BLaER1 (cell line): Measurements from ENCODE around the gene SYT12.

Source experiments
- H3K27ac ChIP-seq: shearing (Covaris generic); formaldehyde crosslinking; 2 replicates; pipeline ENCODE4 v1.8.1; 2022
- H3K27me3 ChIP-seq: shearing (Covaris generic); formaldehyde crosslinking; 2 replicates; pipeline ENCODE4 v1.8.1; 2022
- H3K36me3 ChIP-seq: shearing (Covaris generic); formaldehyde crosslinking; 2 replicates; pipeline ENCODE4 v1.8.1; 2022
- H3K4me1 ChIP-seq: shearing (Covaris generic); formaldehyde crosslinking; 2 replicates; pipeline ENCODE4 v1.8.1; 2022
- H3K4me2 ChIP-seq: shearing (Covaris generic); formaldehyde crosslinking; 2 replicates; pipeline ENCODE4 v1.8.1; 2022
- H3K4me3 ChIP-seq: shearing (Covaris generic); formaldehyde crosslinking; 2 replicates; pipeline ENCODE4 v1.8.1; 2022
- H3K9ac ChIP-seq: shearing (Covaris generic); formaldehyde crosslinking; 2 replicates; pipeline ENCODE4 v1.8.1; 2022
- H3K9me3 ChIP-seq: shearing (Covaris generic); formaldehyde crosslinking; 2 replicates; pipeline ENCODE4 v1.8.1; 2022
- H4K20me1 ChIP-seq: shearing (Covaris generic); formaldehyde crosslinking; 2 replicates; pipeline ENCODE4 v1.8.1; 2022
- Cebpa-rat ChIP-seq: shearing (Covaris generic); IDR thresholded peaks from 2 replicates; pipeline ENCODE4 v1.8.1; 2022

SYT12 gene

GRCh38 chr11:67040147-67040546, 17.2 kb downstream of the SYT12 start:
- peaks cover 24% of the 10 kb centered on the region for H3K4me1 ChIP-seq
- H3K4me3 ChIP-seq = no peak overlapping the region
- TF ChIP-seq Cebpa-rat = no peak
- H3K27ac ChIP-seq = no peak overlapping the region
- peaks cover 9% of the 10 kb centered on the region; the same call in 1 of the 2 replicates for H4K20me1 ChIP-seq
- H3K9me3 ChIP-seq = no peaks in the 10 kb centered on the region
- no peak overlapping the region for H3K9ac ChIP-seq
- no peak overlapping the region for H3K4me2 ChIP-seq
- peaks cover 5% of the 10 kb centered on the region; the same call in 1 of the 2 replicates for H3K27me3 ChIP-seq
- H3K36me3 ChIP-seq = no peaks in the 10 kb centered on the region

GRCh38 chr11:67041602-67042001, 18.7 kb downstream of the SYT12 start:
- Histone ChIP-seq H3K36me3 (no peaks in the 10 kb centered on the region), H3K4me1 (peaks cover 24% of the 10 kb centered on the region), H3K9me3 (no peaks in the 10 kb centered on the region), H3K9ac (no peak overlapping the region), H3K4me2 (no peak overlapping the region), H3K4me3 (no peak overlapping the region), H3K27ac (no peak overlapping the region), H4K20me1 (peaks cover 9% of the 10 kb centered on the region; the same call in 1 of the 2 replicates), H3K27me3 (peaks cover 5% of the 10 kb centered on the region; the same call in 1 of the 2 replicates)
- no peak for TF ChIP-seq Cebpa-rat

GRCh38 chr11:67043572-67044349, 20.8 kb downstream of the SYT12 start:
- H4K20me1 ChIP-seq = peaks cover 9% of the 10 kb centered on the region; the same call in 1 of the 2 replicates
- TF ChIP-seq Cebpa-rat = no peak
- no peak overlapping the region for H3K4me3 ChIP-seq
- no peak overlapping the region for H3K9ac ChIP-seq
- H3K36me3 ChIP-seq = no peaks in the 10 kb centered on the region
- peaks cover 25% of the 10 kb centered on the region for H3K4me1 ChIP-seq
- peak overlapping the region; percentile 82; the same call in 1 of the 2 replicates for H3K4me2 ChIP-seq
- H3K9me3 ChIP-seq = no peaks in the 10 kb centered on the region
- no peak overlapping the region for H3K27ac ChIP-seq
- peaks cover 5% of the 10 kb centered on the region; the same call in 1 of the 2 replicates for H3K27me3 ChIP-seq

- Histone ChIP-seq H3K36me3 (no peaks in the 10 kb centered on the region), H3K9me3 (no peaks in the 10 kb centered on the region), H3K27me3 (peaks cover 5% of the 10 kb centered on the region; the same call in 1 of the 2 replicates), H3K27ac (no peak overlapping the region), H3K4me3 (no peak overlapping the region), H4K20me1 (peaks cover 9% of the 10 kb centered on the region; the same call in 1 of the 2 replicates), H3K4me1 (peaks cover 33% of the 10 kb centered on the region), H3K4me2 (no peak overlapping the region), H3K9ac (no peak overlapping the region)
- no peak for TF ChIP-seq Cebpa-rat
Measured at GRCh38 chr11:67044496-67044895, 21.6 kb downstream of the SYT12 start.

- Histone ChIP-seq H3K4me1 (peaks cover 35% of the 10 kb centered on the region), H3K36me3 (no peaks in the 10 kb centered on the region), H3K9me3 (no peaks in the 10 kb centered on the region), H3K4me2 (no peak overlapping the region), H4K20me1 (peaks cover 9% of the 10 kb centered on the region; the same call in 1 of the 2 replicates), H3K4me3 (no peak overlapping the region), H3K27ac (no peak overlapping the region), H3K27me3 (peaks cover 5% of the 10 kb centered on the region; the same call in 1 of the 2 replicates), H3K9ac (no peak overlapping the region)
- TF ChIP-seq Cebpa-rat = no peak
Measured at GRCh38 chr11:67045314-67045713, 22.4 kb downstream of the SYT12 start.

- H3K4me3 ChIP-seq = no peak overlapping the region
- no peak for TF ChIP-seq Cebpa-rat
- H3K9me3 ChIP-seq = no peaks in the 10 kb centered on the region
- peak overlapping the region; percentile 19; the same call in 1 of the 2 replicates for H3K27ac ChIP-seq
- H4K20me1 ChIP-seq = 0 out of 2 replicates have a peak, but pooled peaks cover 2% of the 10 kb centered on the region
- H3K4me2 ChIP-seq = 0 out of 2 replicates have a peak overlapping the region, but pooled peaks have one; percentile 32
- no peaks in the 10 kb centered on the region for H3K27me3 ChIP-seq
- H3K36me3 ChIP-seq = no peaks in the 10 kb centered on the region
- no peak overlapping the region for H3K9ac ChIP-seq
- H3K4me1 ChIP-seq = peaks cover 20% of the 10 kb centered on the region
Measured at GRCh38 chr11:67048515-67049130, 25.7 kb downstream of the SYT12 start.

- Histone ChIP-seq H3K9me3 (no peaks in the 10 kb centered on the region), H3K4me1 (peaks cover 25% of the 10 kb centered on the region), H4K20me1 (no peaks in the 10 kb centered on the region), H3K27ac (no peak overlapping the region), H3K9ac (no peak overlapping the region), H3K4me2 (no peak overlapping the region), H3K36me3 (no peaks in the 10 kb centered on the region), H3K27me3 (no peaks in the 10 kb centered on the region), H3K4me3 (no peak overlapping the region)
- no peak for TF ChIP-seq Cebpa-rat
Measured at GRCh38 chr11:67050139-67050538, 27.2 kb downstream of the SYT12 start.

- no peak overlapping the region for H3K27ac ChIP-seq
- H3K4me1 ChIP-seq = peaks cover 29% of the 10 kb centered on the region
- no peaks in the 10 kb centered on the region for H3K9me3 ChIP-seq
- H3K27me3 ChIP-seq = no peaks in the 10 kb centered on the region
- no peaks in the 10 kb centered on the region for H4K20me1 ChIP-seq
- no peak overlapping the region for H3K4me2 ChIP-seq
- no peak overlapping the region for H3K9ac ChIP-seq
- no peaks in the 10 kb centered on the region for H3K36me3 ChIP-seq
- no peak overlapping the region for H3K4me3 ChIP-seq
- no peak for TF ChIP-seq Cebpa-rat
Measured at GRCh38 chr11:67051180-67051893, 28.4 kb downstream of the SYT12 start.

GRCh38 chr11:67051945-67052488, 29.1 kb downstream of the SYT12 start:
- no peaks in the 10 kb centered on the region for H4K20me1 ChIP-seq
- H3K36me3 ChIP-seq = no peaks in the 10 kb centered on the region
- no peaks in the 10 kb centered on the region for H3K9me3 ChIP-seq
- H3K4me3 ChIP-seq = no peak overlapping the region
- no peak overlapping the region for H3K27ac ChIP-seq
- H3K9ac ChIP-seq = no peak overlapping the region
- H3K4me2 ChIP-seq = no peak overlapping the region
- no peak for TF ChIP-seq Cebpa-rat
- peaks cover 29% of the 10 kb centered on the region for H3K4me1 ChIP-seq
- H3K27me3 ChIP-seq = no peaks in the 10 kb centered on the region
